ENCODE data around the gene CDK5RAP2.

DNA sequence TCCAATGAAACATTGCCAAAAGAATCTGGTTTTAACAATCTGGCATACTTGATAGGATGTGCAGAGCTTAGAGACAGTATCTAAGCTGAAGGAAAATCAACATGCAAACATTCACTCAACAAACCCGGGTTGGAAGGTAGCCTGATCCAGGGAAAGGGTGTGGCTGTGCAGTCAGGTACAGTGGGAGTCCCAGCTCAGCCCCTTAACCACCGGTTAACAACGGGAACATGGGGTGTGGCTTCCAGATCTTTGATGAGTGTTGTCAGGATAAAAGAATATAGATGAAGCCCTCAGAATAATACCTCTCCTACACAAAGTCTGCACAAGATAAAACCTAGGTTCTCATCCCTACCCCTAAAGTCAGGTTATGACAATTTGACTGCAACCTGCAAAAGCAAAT is 127.3 kb downstream of the CDK5RAP2 start:
- TF ChIP-seq CTCF (conservative IDR thresholded peaks at IDR 0.05; ENCODE audit: low read length) (no peak), EZH2phosphoT487 (IDR thresholded peaks at IDR 0.05; ENCODE audit: borderline replicate concordance, low read depth, low read length) (no peak)

Data from OCI-LY7 (cell line).